Fibroblast of lung (primary cell): ENCODE results near the gene FSD1.

Source experiments
- EZH2 ChIP-seq: IDR thresholded peaks from 2 replicates; pipeline ENCODE4 v1.5.1; 2012; ENCODE audit warnings: low read length, control low read depth, mild to moderate bottlenecking; ENCODE audit errors: missing control alignments
- TF ChIP-seq, protein P1 (sequence below), 2 donors: IDR thresholded peaks in 1 of 2; conservative IDR thresholded peaks in 1 of 2; 1 replicate in 1 of 2; 2 replicates in 1 of 2; pipeline ENCODE4 v1.5.1; 2011 to 2012; ENCODE audit warnings: low read length in 2 of 2, control low read depth in 1 of 2, inconsistent platforms in 1 of 2, low read depth in 1 of 2, mild to moderate bottlenecking in 1 of 2

DNA sequence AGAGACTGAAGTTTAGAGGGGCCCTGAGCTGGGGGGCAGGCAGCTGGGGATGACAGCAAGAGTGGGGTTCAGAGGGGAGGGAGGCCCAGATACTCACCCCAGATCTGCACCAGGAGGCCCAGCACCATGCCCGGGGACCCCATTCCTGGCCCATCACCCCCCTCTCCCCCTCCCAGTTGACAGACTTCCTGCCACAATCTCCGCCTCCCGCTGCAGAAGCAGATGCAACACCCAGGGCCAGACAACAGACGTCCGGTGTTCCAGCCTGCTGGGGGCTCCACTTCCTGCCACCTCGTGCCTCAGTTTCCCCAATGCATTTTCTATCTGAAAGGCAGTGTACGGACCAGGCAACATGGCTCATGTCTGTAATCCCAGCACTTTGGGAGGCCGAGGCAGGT, 2.2 kb upstream of the FSD1 start, which contains the start of gene TMIGD2:
- TF ChIP-seq, protein P1, sequence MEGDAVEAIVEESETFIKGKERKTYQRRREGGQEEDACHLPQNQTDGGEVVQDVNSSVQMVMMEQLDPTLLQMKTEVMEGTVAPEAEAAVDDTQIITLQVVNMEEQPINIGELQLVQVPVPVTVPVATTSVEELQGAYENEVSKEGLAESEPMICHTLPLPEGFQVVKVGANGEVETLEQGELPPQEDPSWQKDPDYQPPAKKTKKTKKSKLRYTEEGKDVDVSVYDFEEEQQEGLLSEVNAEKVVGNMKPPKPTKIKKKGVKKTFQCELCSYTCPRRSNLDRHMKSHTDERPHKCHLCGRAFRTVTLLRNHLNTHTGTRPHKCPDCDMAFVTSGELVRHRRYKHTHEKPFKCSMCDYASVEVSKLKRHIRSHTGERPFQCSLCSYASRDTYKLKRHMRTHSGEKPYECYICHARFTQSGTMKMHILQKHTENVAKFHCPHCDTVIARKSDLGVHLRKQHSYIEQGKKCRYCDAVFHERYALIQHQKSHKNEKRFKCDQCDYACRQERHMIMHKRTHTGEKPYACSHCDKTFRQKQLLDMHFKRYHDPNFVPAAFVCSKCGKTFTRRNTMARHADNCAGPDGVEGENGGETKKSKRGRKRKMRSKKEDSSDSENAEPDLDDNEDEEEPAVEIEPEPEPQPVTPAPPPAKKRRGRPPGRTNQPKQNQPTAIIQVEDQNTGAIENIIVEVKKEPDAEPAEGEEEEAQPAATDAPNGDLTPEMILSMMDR (conservative IDR thresholded peaks at IDR 0.05 in 1 of 2, IDR thresholded peaks at IDR 0.05 in 1 of 2; ENCODE audit: low read depth in 1 of 2, low read length in 2 of 2) = no peak
- TF ChIP-seq EZH2 = no peak
